A673 (cell line): Measurements from ENCODE around the gene NUP42. TPM values are rescaled to one million over a fixed set of nuclear protein-coding genes. Genes with fewer than 3 reads are reported as not detected.

Source experiments
- BruUV-seq: library from RNA; stranded (reverse); fragments of 400-500 nt; replicated peaks from 2 replicates; lab custom pipeline; 2021; lab: Mats Ljungman, UMichigan
- CTCF ChIA-PET: fragments of 300-600 bp; sonication (Branson Sonifier 250); formaldehyde crosslinking; loops from one replicate; lab custom pipeline; 2022; ENCODE audit warnings: antibody characterized with exemption; lab: Charles Lee
- POLR2A ChIA-PET: fragments of 300-600 bp; sonication (Branson Sonifier 250); formaldehyde crosslinking; loops from one replicate; lab custom pipeline; 2022; ENCODE audit warnings: antibody characterized with exemption; ENCODE audit not compliant: low non-redundant PET; lab: Charles Lee
- DNase-seq: peaks from one replicate; pipeline ENCODE4 v3.0.0-alpha.2; 2015; ENCODE audit warnings: low spot score
- H3K27ac ChIP-seq: fragments of 200-600 bp; sonication (generic); 2 replicates; pipeline ENCODE4 v1.5.1; 2016; ENCODE audit warnings: mixed run types, low read depth, mild to moderate bottlenecking, mixed read lengths, antibody characterized with exemption, low read length; ENCODE audit not compliant: poor library complexity, severe bottlenecking
- H3K27me3 ChIP-seq: fragments of 200-600 bp; sonication (generic); replicated peaks from 2 replicates; pipeline ENCODE4 v1.6.1; 2017; ENCODE audit warnings: mixed run types, low read depth, mild to moderate bottlenecking, mixed read lengths, antibody characterized with exemption, low read length; ENCODE audit not compliant: insufficient read depth, poor library complexity
- H3K36me3 ChIP-seq: fragments of 200-600 bp; sonication (generic); 2 replicates; pipeline ENCODE4 v1.6.1; 2016; ENCODE audit warnings: mixed run types, mild to moderate bottlenecking, mixed read lengths, antibody characterized with exemption, low read length; ENCODE audit not compliant: insufficient read depth, poor library complexity, severe bottlenecking
- H3K4me1 ChIP-seq: fragments of 200-600 bp; sonication (generic); 2 replicates; pipeline ENCODE4 v1.6.1; 2017; ENCODE audit warnings: mixed run types, mild to moderate bottlenecking, mixed read lengths, antibody characterized with exemption, low read length; ENCODE audit not compliant: insufficient read depth, poor library complexity, severe bottlenecking
- H3K4me3 ChIP-seq: fragments of 200-600 bp; sonication (generic); 2 replicates; pipeline ENCODE4 v1.5.1; 2016; ENCODE audit warnings: low read depth, mixed run types, mild to moderate bottlenecking, mixed read lengths, low read length; ENCODE audit not compliant: poor library complexity, severe bottlenecking
- H3K9me3 ChIP-seq: fragments of 200-600 bp; sonication (generic); 2 replicates; pipeline ENCODE4 v1.6.1; 2016; ENCODE audit warnings: mixed run types, low read depth, mild to moderate bottlenecking, mixed read lengths, antibody characterized with exemption, low read length; ENCODE audit not compliant: poor library complexity, severe bottlenecking
- CTCF ChIP-seq: fragments of 300-800, 200-600 bp; sonication (generic); conservative IDR thresholded peaks from 2 replicates; pipeline ENCODE4 v1.5.1; 2017; ENCODE audit warnings: low read depth, mild to moderate bottlenecking, antibody characterized with exemption, low read length, moderate library complexity, mixed read lengths
- EZH2 ChIP-seq: fragments of 200-600 bp; sonication (generic); IDR thresholded peaks from 2 replicates; pipeline ENCODE4 v1.6.1; 2017; ENCODE audit warnings: borderline replicate concordance, low read depth, mild to moderate bottlenecking, mixed read lengths, antibody characterized with exemption, low read length; ENCODE audit not compliant: poor library complexity, severe bottlenecking
- intact Hi-C: fragments of 100-400 bp; cut with micrococcal nuclease; formaldehyde crosslinking; loops from one replicate; pipeline ENCODE4 v1.10.0; 2022; ENCODE audit not compliant: unreplicated experiment
- total RNA-seq: library from RNA; stranded (reverse); gene quantifications from 2 replicates; pipeline ENCODE4 v1.2.3, GENCODE V29; 2021

Gene NUP42
- total RNA-seq, 1 experiment from 2014 or later = 38.2 TPM

GRCh38 chr7:23212395-23212794 is 30.5 kb downstream of the NUP42 start:
- no peaks in the 10 kb centered on the region for H3K36me3 ChIP-seq
- no peak overlapping the region for H3K27ac ChIP-seq
- TF ChIP-seq EZH2 (no peak), CTCF (no peak)
- no TSS peak for BruUV-seq
- H3K4me3 ChIP-seq = no peak overlapping the region
- intact Hi-C loops = no loop called here
- ChIA-PET CTCF (no interaction called here), POLR2A (no interaction called here)
- no peaks in the 10 kb centered on the region for H3K9me3 ChIP-seq
- DNase-seq = no peak
- H3K27me3 ChIP-seq = no peaks in the 10 kb centered on the region
- H3K4me1 ChIP-seq = no peaks in the 10 kb centered on the region

GRCh38 chr7:23212841-23213240 is 31.0 kb downstream of the NUP42 start:
- ChIA-PET CTCF (no interaction called here), POLR2A (no interaction called here)
- Histone ChIP-seq H3K36me3 (no peaks in the 10 kb centered on the region), H3K4me1 (no peaks in the 10 kb centered on the region), H3K4me3 (no peak overlapping the region), H3K9me3 (no peaks in the 10 kb centered on the region), H3K27ac (no peak overlapping the region), H3K27me3 (no peaks in the 10 kb centered on the region)
- no TSS peak for BruUV-seq
- intact Hi-C loops = no loop called here
- no peak for DNase-seq
- TF ChIP-seq EZH2 (no peak), CTCF (no peak)

- H3K9me3 ChIP-seq = no peaks in the 10 kb centered on the region
- ChIA-PET CTCF (no interaction called here), POLR2A (no interaction called here)
- no peak for DNase-seq
- intact Hi-C loops = no loop called here
- H3K27me3 ChIP-seq = no peaks in the 10 kb centered on the region
- H3K36me3 ChIP-seq = no peaks in the 10 kb centered on the region
- H3K27ac ChIP-seq = no peak overlapping the region
- TF ChIP-seq EZH2 = no peak
- no TSS peak for BruUV-seq
- no peak overlapping the region for H3K4me3 ChIP-seq
- H3K4me1 ChIP-seq = no peaks in the 10 kb centered on the region
These were observed 31.9 kb downstream of the NUP42 start for GRCh38 chr7:23213755-23214154.

- intact Hi-C loops = no loop called here
These were observed 32.6 kb downstream of the NUP42 start for GRCh38 chr7:23214423-23214822.

More at GRCh38 chr7:23214423-23214822, 32.6 kb downstream of the NUP42 start:
- no peak overlapping the region for H3K4me3 ChIP-seq
- DNase-seq = no peak
- H3K27me3 ChIP-seq = no peaks in the 10 kb centered on the region
- H3K36me3 ChIP-seq = no peaks in the 10 kb centered on the region
- CTCF ChIA-PET = no interaction called here
- no peak overlapping the region for H3K27ac ChIP-seq
- H3K4me1 ChIP-seq = no peaks in the 10 kb centered on the region
- no peak for TF ChIP-seq CTCF
- no peak for TF ChIP-seq EZH2
- no TSS peak for BruUV-seq
- no peaks in the 10 kb centered on the region for H3K9me3 ChIP-seq
- POLR2A ChIA-PET = no interaction called here
